ENCODE data around the gene ANGPTL3. TPM values are rescaled to one million over a fixed set of nuclear protein-coding genes. Genes with fewer than 3 reads are reported as not detected.
"Not testable (repeated sequence)": the region's sequence is repeated elsewhere in the genome, so short reads cannot be mapped to it uniquely, and the experiment has no call there.

Gene ANGPTL3, protein sequence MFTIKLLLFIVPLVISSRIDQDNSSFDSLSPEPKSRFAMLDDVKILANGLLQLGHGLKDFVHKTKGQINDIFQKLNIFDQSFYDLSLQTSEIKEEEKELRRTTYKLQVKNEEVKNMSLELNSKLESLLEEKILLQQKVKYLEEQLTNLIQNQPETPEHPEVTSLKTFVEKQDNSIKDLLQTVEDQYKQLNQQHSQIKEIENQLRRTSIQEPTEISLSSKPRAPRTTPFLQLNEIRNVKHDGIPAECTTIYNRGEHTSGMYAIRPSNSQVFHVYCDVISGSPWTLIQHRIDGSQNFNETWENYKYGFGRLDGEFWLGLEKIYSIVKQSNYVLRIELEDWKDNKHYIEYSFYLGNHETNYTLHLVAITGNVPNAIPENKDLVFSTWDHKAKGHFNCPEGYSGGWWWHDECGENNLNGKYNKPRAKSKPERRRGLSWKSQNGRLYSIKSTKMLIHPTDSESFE
- 81.8 and 88.6 TPM in 2 replicates for total RNA-seq
- polyA plus RNA-seq = 23.8 and 42.2 TPM in 2 replicates

DNA sequence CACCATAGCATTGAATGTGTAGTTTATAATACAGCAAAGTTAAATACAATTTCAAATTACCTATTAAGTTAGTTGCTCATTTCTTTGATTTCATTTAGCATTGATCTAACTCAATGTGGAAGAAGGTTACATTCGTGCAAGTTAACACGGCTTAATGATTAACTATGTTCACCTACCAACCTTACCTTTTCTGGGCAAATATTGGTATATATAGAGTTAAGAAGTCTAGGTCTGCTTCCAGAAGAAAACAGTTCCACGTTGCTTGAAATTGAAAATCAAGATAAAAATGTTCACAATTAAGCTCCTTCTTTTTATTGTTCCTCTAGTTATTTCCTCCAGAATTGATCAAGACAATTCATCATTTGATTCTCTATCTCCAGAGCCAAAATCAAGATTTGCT lies at the start of gene ANGPTL3:
Gene ANGPTL3, plus strand, starts transcription at position 240 of the 400 bp plus-strand sequence. Its CDS starts 47 bp downstream, at position 287.
- Histone ChIP-seq H3K4me1 (ENCODE audit: insufficient read depth) (peaks cover 18% of the 10 kb centered on the region), H2AFZ (no peak within 1 kb of the TSS), H3K36me3 (replicated peaks; ENCODE audit: insufficient read depth, low read depth) (no peaks in the 10 kb centered on the region), H3K79me2 (peaks cover 5% of the 10 kb centered on the region), H3K27ac (no peak within 1 kb of the TSS), H3K4me2 (peak within 1 kb of the TSS; percentile 21), H3K4me3 (peak within 1 kb of the TSS; percentile 8), H4K20me1 (ENCODE audit: insufficient read depth, poor library complexity, severe bottlenecking) (no peaks in the 10 kb centered on the region), H3K9me2 (replicated peaks; ENCODE audit: insufficient read depth) (no peaks in the 10 kb centered on the region), H3K27me3 (no peaks in the 10 kb centered on the region), H3K9me3 (ENCODE audit: low read depth) (no peaks in the 10 kb centered on the region)
- DNase-seq (ENCODE audit: low spot score) = peak; percentile 18
- WGBS (ENCODE audit: low lambda C conversion rate, missing lambda C conversion rate) = 61% methylated on average over 3 of the region's 3 CpGs
- TF ChIP-seq, protein P1, sequence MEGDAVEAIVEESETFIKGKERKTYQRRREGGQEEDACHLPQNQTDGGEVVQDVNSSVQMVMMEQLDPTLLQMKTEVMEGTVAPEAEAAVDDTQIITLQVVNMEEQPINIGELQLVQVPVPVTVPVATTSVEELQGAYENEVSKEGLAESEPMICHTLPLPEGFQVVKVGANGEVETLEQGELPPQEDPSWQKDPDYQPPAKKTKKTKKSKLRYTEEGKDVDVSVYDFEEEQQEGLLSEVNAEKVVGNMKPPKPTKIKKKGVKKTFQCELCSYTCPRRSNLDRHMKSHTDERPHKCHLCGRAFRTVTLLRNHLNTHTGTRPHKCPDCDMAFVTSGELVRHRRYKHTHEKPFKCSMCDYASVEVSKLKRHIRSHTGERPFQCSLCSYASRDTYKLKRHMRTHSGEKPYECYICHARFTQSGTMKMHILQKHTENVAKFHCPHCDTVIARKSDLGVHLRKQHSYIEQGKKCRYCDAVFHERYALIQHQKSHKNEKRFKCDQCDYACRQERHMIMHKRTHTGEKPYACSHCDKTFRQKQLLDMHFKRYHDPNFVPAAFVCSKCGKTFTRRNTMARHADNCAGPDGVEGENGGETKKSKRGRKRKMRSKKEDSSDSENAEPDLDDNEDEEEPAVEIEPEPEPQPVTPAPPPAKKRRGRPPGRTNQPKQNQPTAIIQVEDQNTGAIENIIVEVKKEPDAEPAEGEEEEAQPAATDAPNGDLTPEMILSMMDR (IDR thresholded peaks at IDR 0.05; ENCODE audit: poor library complexity) = no peak

DNA sequence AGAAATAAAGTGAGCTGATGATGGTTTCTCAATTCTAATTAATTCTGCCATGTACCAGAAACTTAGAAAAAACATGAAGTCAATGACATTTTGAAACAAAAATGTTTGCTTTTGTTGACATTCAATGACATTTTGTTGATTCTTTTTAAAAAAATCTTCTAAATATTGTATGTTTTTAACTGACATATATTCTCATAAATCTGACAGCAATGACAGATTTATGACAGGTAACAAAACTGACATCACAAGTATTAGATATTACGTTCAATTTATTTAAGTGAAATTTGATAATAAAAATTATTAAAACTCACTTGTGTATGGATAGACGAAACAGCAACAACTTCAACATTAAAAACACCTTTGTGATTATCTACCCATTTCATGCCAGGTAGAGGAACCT lies 36.0 kb upstream of the ANGPTL3 start:
- Histone ChIP-seq H3K4me1 (ENCODE audit: insufficient read depth) (no peaks in the 10 kb centered on the region), H2AFZ (no peak overlapping the region), H3K4me3 (no peak overlapping the region), H3K27me3 (no peaks in the 10 kb centered on the region), H3K36me3 (replicated peaks; ENCODE audit: insufficient read depth, low read depth) (no peaks in the 10 kb centered on the region), H3K9me3 (ENCODE audit: low read depth) (no peaks in the 10 kb centered on the region), H3K9me2 (replicated peaks; ENCODE audit: insufficient read depth) (no peaks in the 10 kb centered on the region), H4K20me1 (ENCODE audit: insufficient read depth, poor library complexity, severe bottlenecking) (no peaks in the 10 kb centered on the region), H3K79me2 (peaks cover 3% of the 10 kb centered on the region), H3K4me2 (no peak overlapping the region), H3K27ac (no peak overlapping the region)
- DNase-seq (ENCODE audit: low spot score) = no peak
- 90% methylated on average over 2 of the region's 2 CpGs for WGBS (ENCODE audit: low lambda C conversion rate, missing lambda C conversion rate)
- no peak for TF ChIP-seq EZH2 (IDR thresholded peaks at IDR 0.05; ENCODE audit: borderline replicate concordance)
- TF ChIP-seq, protein P1 (IDR thresholded peaks at IDR 0.05; ENCODE audit: poor library complexity) = no peak
- no peak for TF ChIP-seq EZH2phosphoT487 (IDR thresholded peaks at IDR 0.05; ENCODE audit: low read depth, severe bottlenecking, unreplicated experiment)

DNA sequence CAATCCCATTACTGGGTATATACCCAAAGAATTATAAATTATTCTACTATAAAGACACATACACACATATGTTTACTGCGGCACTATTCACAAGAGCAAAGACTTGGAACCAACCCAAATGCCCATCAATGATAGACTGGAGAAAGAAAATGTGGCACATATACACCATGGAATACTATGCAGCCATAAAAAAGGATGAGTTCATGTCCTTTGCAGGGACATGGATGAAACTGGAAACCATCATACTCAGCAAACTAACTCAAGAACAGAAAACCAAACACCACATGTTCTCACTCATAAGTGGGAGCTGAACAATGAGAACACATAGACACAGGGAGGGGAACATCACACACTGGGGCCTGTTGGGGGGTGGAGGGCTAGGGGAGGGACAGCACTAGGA lies 30.1 kb upstream of the ANGPTL3 start:
- not testable (repeated sequence) for H3K4me2 ChIP-seq; H3K79me2 ChIP-seq; H4K20me1 ChIP-seq (ENCODE audit: insufficient read depth, poor library complexity, severe bottlenecking); H3K27me3 ChIP-seq; H2AFZ ChIP-seq; H3K4me3 ChIP-seq; DNase-seq (ENCODE audit: low spot score); H3K9me3 ChIP-seq (ENCODE audit: low read depth); H3K27ac ChIP-seq; H3K9me2 ChIP-seq (replicated peaks; ENCODE audit: insufficient read depth); H3K36me3 ChIP-seq (replicated peaks; ENCODE audit: insufficient read depth, low read depth); H3K4me1 ChIP-seq (ENCODE audit: insufficient read depth)
- WGBS (ENCODE audit: low lambda C conversion rate, missing lambda C conversion rate) = 97% methylated on average over 1 of the region's 1 CpG

DNA sequence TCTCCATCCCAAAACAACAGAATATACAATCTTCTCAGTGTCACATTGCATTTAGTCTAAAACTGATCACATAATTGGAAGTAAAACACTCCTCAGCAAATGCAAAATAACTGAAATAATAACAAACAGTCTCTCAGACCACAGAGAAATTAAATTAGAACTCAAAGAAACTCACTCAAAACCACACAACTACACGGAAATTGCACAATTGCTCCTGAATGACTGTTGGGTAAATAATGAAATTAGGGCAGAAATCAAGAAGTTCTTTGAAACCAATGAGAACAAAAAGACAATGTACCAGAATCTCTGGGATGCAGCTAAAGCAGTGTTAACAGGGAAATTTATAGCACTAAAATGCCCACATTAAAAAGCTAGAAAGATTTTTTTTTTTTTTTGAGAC lies 29.4 kb upstream of the ANGPTL3 start:
- H3K9me2 ChIP-seq (replicated peaks; ENCODE audit: insufficient read depth); H2AFZ ChIP-seq; H3K4me2 ChIP-seq; H3K36me3 ChIP-seq (replicated peaks; ENCODE audit: insufficient read depth, low read depth); H3K4me1 ChIP-seq (ENCODE audit: insufficient read depth); DNase-seq (ENCODE audit: low spot score); H3K4me3 ChIP-seq; H4K20me1 ChIP-seq (ENCODE audit: insufficient read depth, poor library complexity, severe bottlenecking); H3K79me2 ChIP-seq; H3K27me3 ChIP-seq; H3K27ac ChIP-seq; H3K9me3 ChIP-seq (ENCODE audit: low read depth): not testable (repeated sequence)
- WGBS (ENCODE audit: low lambda C conversion rate, missing lambda C conversion rate) = 86% methylated on average over 1 of the region's 1 CpG

DNA sequence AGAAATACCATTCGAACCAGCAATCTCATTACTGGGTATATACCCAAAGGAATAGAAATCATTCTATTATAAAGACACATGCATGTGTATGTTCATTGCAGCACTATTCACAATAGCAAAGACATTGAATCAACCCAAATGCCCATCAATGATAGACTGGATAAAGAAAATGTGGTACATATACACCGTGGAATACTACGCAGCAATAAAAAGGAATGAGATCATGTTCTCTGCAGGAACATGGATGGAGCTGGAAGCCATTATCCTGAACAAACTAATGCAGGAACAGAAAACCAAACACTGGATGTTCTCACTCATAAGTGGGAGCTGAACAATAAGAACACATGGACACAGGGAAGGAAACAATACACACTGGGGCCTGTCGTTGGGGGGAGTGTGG lies 25.8 kb upstream of the ANGPTL3 start:
- H3K36me3 ChIP-seq (replicated peaks; ENCODE audit: insufficient read depth, low read depth); H3K4me2 ChIP-seq; H2AFZ ChIP-seq; H3K27me3 ChIP-seq; H3K4me3 ChIP-seq; H3K4me1 ChIP-seq (ENCODE audit: insufficient read depth); H4K20me1 ChIP-seq (ENCODE audit: insufficient read depth, poor library complexity, severe bottlenecking); H3K9me2 ChIP-seq (replicated peaks; ENCODE audit: insufficient read depth); DNase-seq (ENCODE audit: low spot score); H3K79me2 ChIP-seq; H3K9me3 ChIP-seq (ENCODE audit: low read depth); H3K27ac ChIP-seq: not testable (repeated sequence)
- WGBS (ENCODE audit: low lambda C conversion rate, missing lambda C conversion rate) = 100% methylated on average over 4 of the region's 4 CpGs

Measured in hepatocyte (in vitro differentiated cells).